GM12872 (cell line): ENCODE data around the gene OGFOD2.

Experiments used
- TF ChIP-seq, protein P1 (sequence below): IDR thresholded peaks from 3 replicates; pipeline ENCODE4 v1.5.1; 2011; ENCODE audit warnings: low read depth, mild to moderate bottlenecking, low read length, moderate library complexity; ENCODE audit not compliant: insufficient read depth

Gene OGFOD2

DNA sequence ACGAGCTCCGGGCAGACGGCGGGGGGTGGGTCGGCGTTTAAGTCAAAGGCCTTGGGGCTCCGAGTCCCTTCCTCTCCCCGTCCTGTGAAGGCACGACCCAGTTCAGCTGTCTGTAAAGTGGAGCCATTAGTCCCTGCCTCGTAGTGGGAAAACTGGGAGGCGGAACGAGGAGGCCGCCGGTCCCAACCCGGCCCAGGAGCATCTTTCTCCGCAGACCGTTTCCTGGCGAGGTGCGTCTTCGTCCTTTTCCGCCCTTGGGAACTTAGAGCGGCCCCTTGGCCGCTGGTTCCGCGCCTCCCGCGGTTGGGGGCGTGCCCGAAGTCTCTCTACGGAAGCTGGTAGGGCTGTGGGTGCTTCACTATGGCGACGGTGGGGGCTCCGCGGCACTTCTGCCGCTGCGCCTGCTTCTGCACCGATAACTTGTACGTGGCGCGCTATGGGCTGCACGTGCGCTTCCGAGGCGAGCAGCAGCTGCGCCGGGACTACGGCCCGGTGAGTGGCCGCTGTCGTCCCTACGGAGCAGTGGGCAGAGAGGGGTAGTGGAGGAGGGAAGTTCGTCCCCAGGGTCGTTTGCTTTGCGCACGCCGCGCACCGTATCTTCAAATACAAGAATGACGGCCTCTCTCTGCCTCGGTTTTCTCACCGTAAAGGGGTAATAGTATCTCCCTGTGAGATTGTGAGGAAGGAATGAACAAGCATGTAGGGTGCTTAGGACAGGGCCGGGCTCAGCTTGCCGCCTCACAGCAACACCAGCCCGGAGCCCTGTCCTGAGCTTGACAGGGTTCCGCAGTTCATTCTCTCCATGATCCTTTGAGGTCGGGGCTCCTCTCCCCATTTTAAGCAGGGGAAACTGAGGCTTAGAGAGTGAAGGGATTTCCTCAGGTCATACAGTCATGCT, at the start of gene OGFOD2:
Gene OGFOD2 (plus strand): TSS at position 353 of the 898 bp plus-strand sequence. CDS start 8 bp downstream, at position 361.
- TF ChIP-seq, protein P1, sequence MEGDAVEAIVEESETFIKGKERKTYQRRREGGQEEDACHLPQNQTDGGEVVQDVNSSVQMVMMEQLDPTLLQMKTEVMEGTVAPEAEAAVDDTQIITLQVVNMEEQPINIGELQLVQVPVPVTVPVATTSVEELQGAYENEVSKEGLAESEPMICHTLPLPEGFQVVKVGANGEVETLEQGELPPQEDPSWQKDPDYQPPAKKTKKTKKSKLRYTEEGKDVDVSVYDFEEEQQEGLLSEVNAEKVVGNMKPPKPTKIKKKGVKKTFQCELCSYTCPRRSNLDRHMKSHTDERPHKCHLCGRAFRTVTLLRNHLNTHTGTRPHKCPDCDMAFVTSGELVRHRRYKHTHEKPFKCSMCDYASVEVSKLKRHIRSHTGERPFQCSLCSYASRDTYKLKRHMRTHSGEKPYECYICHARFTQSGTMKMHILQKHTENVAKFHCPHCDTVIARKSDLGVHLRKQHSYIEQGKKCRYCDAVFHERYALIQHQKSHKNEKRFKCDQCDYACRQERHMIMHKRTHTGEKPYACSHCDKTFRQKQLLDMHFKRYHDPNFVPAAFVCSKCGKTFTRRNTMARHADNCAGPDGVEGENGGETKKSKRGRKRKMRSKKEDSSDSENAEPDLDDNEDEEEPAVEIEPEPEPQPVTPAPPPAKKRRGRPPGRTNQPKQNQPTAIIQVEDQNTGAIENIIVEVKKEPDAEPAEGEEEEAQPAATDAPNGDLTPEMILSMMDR: no peak

DNA sequence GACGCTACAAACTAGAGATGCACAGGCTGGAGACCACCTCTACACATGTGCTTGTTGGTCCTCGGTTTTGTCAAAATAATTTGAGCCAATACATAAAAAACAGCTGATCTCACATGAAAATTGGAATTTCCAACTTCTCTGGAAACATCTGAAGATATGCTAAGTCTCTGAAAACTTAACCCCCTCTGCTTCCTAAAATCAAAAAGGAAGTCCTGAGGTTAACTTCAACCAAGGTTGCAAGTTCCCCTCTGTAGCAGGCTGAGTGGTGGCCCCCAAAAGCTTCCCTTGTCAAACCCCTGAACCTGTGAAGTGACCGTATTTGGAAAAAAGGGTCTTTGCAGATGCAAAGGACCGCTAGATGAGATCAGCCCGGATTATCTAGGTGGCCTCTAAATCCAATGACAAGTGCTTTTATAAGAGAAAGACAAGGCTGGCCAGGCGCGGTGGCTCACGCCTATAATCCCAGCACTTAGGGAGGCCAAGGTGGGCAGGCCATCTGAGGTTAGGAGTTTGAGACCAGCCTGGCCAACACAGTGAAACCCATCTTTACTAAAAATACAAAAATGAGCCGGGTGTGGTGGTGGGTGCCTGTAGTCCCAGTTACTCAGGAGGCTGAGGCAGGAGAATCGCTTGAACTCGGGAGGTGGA, 47.2 kb upstream of the OGFOD2 start:
- TF ChIP-seq, protein P1: no peak

DNA sequence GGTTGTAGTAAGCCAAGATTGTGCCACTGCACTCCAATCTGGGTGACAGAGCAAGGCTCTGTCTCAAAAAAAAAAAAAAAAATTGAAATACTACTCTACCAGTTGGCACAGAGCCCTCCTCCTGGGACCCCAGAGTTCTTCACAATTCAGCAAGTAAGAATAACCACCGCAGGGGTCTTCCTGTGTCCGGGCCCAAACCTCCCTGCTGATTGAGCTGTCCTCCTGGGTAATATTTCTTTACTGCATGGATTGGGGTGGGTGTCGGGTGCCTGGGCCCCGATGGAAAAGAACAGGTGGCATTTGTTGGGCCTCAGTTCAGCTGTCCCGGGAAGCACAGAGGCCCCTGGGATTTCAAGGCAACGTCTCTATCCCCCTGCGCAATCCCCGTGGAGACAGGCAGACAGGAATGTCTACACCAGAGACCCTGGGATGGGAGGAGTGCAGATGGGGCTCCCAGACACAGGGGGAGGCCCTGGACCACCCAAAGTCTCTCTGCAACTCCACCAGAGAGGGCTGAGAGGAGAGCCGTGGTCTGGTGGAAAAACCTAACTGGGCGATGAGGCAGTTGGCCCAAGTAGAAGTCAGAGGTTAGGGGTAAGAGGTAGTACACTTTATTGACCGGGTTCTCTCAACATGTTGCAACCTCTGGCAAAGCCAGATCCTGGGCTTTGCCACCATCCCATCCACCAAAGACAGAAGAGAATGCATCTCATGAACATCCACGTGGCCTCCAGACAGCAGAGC, 46.5 kb upstream of the OGFOD2 start:
- TF ChIP-seq, protein P1: no peak

GRCh38 chr12:122929148-122929538, 45.9 kb upstream of the OGFOD2 start:
- TF ChIP-seq, protein P1: no peak

GRCh38 chr12:122929812-122930211, 45.2 kb upstream of the OGFOD2 start:
- TF ChIP-seq, protein P1: no peak

DNA sequence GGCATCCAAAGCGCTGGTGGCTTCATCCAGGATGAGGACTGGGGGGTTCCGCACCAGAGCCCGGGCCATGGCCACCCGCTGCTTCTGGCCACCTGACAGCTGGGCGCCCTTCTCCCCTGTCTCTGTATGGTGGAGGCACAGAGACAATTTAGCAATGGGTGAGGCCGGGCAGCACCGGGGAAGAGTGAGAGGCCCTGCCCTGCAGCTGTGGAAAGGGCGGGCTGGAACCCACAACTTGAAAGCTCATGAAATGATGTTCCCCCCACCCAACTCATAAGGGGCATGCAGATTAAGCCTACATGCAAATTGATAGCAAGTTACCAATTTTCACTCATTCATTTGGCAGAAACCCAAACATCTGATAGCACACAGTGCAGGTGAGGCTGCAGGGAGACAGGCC, 42.8 kb upstream of the OGFOD2 start:
- TF ChIP-seq, protein P1: no peak

DNA sequence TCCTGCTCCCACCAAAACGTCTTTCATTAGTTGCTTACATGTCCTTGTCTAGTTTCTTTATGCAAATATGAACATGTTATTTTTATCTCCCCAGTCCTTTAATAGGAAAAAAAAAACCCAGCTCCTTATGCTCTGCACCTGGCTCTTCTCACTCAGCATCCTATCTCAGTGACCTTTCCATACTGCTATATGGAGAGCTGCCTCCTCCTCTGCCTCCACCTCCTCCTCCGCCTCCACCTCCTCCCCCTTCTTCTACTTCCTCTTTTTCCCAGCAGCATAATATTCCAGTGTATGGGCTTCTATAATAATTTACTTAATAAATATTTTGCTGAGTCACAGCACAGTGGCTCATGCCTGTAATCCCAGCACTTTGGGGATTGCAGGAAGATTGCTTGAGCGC, 40.3 kb upstream of the OGFOD2 start:
- TF ChIP-seq, protein P1: no peak
